ENCODE measurements around the gene BPHL.
"Not testable (repeated sequence)": the region's sequence is repeated elsewhere in the genome, so short reads cannot be mapped to it uniquely, and the experiment has no call there.

BPHL gene

DNA sequence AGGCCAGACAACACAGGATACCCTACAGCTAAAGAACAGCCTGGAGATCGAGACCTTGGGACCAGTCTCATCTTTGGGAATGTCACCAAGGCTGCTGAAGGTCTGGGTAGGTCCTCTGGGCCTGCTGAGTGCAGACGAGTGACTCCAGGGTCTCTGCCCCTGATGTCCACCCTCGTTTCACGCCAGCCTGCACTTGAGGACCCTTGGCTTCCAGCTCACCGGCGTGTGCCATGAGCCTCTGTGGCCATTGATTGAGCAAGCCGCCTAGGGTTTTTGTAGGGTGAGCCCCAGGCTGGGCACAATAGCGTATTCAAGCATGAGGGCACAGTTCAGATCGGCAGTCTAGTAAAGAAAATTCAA, 4.3 kb downstream of the BPHL start:
- no peak for DNase-seq (ENCODE audit: low spot score)

DNA sequence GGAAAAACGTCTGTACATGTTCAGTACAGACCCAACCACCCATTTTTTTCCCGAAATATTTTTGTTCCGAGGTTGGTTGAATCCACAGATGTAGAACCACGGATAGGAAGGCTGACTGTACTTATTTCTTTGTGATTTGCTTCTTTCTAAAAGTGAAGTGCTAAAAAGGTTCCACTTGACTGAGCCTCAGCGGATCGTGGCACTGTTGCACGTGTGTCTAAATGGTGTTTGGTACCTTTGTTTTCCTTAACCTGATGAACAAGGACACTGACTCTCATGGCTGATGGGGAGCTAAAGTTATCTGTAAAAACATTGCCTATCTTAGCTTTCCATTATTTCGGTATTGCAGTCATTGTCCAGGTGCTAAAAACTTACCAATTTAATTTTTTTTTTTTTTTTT, 6.2 kb downstream of the BPHL start:
- DNase-seq (ENCODE audit: low spot score) = no peak

DNA sequence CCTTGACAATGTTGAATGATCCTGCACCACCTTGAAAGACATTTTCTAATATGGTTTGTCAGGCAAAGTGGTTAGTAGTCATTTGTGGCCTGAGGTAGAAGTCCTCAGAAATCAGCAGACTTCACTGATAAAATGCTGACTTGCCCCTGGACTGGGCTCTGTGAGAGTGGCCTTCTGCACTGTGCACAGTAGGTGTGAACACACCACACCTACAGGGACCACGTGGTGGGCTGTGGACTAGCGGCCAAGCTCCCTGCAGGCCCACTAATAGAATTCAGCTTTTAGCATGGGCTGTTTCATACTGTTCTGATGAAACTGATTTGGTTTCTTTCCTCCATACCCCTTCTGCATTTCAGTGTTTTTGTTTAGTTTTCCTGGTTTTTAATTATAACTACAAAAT, 7.3 kb downstream of the BPHL start:
- DNase-seq (ENCODE audit: low spot score) = no peak

DNA sequence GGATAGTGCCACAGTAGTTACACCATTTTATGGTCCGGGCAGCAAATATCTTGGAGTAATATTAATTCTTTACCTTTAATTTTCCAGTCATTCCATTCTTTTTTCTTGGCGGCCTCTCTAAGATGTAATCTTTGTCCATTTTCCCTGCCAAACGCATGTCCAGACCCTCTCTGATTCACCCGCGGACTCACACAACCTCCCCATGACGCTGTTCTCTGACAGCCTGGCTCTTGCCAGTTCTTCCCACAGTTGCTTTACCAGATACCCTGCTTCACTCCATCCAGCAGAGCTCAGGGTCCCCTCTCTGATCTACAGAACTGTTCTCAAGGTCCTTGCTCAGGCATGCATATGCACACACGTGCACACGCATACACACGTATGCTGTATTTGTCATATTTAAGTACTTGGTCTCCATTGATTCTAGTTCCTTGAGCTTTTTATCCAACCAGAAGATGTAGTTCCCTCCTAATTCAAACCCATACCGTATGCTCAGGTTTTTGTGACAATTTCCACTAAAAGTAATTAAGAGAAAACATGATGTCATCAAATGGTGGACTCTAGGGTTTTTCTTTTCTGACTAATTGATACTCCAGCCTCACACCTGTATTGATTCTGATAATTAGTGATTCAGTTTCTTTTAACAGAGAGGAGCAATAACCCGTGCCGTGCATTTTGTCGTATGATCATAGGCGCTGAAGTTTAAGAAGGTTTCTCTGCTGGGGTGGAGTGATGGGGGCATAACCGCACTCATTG, 10.0 kb downstream of the BPHL start:
- no peak for DNase-seq (ENCODE audit: low spot score)

DNA sequence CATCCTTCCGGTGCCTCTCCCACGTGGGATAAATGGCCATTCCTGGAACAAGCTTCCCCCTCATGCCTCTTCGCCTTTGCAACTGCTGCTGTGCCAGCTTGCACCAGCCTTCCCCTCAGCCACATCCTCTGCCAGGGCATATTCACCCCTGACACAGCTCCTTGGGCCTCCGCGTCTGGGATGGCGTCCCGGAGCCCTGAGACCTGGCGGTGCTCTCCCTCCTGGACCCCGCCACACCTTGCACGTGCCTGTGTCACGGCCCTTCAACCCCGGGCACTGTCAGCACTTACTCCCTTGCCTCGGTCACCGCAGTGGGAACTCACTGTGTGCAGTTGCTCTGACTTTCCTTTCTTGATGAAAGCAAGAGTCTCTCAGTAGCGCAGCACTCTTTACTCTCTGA, 13.2 kb downstream of the BPHL start:
- DNase-seq (ENCODE audit: low spot score) = no peak

DNA sequence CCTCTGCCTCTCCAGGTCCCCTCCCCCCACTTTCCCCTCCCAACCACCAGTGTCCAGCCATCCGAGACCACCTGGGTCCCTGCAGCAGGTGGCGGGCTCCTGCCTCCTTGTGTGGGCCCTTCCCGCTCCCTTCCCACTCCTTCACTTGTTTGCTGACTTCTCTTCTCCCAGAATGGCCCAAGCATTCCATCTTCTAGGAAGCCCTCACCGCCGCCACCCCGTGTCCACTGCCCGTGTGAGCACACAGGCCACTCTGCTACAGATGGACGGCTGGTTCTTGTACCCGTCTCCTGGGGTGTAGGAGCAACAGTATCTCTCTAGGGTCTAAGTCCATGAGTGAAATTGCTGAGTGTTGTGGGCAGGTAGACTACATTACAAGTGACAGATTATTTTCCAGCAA, 15.0 kb downstream of the BPHL start:
- no peak for DNase-seq (ENCODE audit: low spot score)

DNA sequence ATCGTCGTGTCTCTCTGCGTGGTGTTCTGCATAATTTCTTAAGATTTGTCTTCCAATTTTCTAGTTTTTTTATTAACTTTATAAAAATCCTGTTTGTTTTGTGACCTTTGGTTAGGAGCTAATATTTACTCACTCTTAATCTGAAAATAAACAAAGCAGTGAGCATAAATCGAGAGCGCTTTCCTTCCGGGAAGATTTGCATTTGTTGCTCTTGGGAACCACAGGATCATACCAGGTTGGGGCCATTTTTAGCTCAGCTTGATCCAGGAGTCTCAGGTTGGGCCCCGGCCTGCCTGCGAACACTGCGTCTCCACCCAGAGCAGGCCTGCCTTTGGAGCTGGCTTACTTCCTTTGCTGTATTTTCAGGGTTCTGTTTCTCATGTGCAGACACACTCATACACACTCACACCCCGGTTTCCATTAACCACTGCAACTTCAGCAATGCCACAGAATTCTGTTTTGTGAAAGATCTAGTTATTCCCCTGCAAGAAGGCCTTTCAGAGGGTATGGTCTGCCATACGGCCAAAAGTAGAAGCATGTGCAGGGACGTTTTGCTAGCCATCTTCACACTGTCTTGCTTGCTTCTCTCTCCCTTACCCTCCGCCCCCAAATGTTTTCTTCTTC, 17.3 kb downstream of the BPHL start:
- no peak for DNase-seq (ENCODE audit: low spot score)

DNA sequence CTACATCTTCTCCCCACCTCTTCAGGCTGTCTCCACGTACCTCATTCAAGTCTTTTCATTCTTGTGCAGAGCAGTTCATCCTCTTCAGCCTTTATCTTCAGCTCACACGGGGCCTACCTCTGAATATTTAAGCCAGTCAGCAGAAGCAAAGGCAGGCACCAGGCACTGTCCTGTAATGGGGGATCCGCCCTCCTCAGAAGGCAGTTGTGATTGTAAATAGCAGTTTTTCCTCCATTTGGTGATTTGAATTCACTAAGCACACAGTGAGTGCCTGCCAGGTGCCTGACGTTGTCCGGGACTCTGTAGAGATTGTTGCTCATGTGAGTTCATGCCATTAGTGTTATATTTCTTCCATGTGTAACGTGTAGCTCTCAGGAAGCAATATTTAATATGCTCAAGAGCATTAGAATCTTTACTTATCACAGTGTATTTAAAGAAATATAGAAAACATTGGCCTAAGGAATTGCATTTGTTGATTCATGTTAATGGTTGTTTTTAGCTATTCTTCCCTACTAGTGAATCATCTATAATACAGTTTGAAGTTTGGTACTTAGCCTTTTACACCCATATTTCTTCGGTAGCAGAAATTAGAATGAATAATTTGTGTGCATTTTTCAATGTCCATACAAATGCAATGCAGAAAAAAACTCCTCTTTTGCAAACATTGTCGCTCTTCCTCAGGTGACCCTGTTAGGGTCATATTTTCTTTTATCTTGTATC, 17.9 kb downstream of the BPHL start:
- DNase-seq (ENCODE audit: low spot score) = no peak

DNA sequence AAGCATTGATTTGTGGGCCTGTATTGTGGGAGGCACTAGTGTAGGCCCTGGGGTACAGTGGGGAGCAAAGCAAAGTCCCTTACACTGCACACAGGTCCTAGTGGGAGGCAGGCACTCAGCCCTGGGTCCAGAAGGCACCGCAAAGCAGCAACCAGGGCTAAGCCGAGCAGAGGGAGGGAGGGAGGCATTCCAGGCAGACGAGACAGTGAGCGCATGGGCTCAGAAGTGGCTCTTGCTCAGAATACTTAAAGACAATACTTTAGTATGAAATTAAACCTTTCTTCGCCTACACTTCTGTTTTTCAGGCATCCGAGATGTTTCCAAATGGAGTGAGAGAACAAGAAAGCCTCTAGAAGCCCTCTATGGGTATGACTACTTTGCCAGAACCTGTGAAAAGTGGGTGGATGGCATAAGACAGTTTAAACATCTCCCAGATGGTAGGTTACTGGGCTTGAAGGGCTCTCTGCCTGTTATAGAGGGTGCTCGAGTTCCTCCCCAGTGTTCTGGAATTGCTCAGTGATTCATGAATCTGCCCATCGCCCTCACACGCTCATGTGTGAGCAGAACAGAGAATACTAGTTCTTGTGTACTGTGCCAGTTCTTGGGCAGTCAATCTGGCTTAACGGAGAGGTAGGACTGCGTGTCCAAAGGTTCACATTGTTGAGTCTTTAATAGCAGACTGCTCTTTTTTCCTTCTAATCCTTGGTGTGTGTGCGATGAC, 18.7 kb downstream of the BPHL start:
- no peak for DNase-seq (ENCODE audit: low spot score)

DNA sequence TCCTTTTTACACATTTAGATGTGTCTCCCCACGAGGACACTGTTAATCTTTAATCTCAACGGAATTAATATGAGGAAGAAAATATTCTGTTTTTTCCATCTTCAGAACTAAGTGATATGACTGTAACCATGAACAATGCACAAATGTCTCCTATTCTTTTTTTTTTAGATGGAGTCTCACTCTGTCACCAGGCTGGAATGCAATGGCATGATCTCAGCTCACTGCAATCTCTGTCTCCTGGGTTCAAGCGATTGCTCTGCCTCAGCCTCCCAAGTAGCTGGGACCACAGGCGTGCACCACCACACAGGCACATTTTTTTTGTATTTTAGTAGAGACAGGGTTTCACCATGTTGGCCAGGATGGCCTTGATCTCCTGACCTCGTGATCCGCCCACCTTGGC, 19.4 kb downstream of the BPHL start:
- DNase-seq (ENCODE audit: low spot score) = not testable (repeated sequence)

DNA sequence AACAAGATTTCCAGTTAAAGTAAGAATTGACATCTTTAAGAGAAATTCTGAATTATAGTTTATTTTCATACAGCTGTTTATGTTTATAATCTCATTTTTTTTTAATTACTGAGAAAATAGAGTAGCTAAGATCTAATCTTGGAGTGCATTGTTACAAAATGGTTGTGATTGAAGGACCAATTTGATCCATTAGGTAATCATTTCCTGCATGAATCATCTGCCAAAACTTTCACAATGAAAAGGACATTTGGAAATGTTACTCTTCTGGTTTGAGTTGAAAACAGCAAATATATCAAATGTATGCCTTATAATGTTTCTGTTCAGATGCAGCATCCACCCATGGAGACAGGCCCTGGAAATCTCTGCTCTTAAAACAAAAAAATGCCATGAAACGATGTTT, 19.8 kb downstream of the BPHL start:
- DNase-seq (ENCODE audit: low spot score) = no peak

DNA sequence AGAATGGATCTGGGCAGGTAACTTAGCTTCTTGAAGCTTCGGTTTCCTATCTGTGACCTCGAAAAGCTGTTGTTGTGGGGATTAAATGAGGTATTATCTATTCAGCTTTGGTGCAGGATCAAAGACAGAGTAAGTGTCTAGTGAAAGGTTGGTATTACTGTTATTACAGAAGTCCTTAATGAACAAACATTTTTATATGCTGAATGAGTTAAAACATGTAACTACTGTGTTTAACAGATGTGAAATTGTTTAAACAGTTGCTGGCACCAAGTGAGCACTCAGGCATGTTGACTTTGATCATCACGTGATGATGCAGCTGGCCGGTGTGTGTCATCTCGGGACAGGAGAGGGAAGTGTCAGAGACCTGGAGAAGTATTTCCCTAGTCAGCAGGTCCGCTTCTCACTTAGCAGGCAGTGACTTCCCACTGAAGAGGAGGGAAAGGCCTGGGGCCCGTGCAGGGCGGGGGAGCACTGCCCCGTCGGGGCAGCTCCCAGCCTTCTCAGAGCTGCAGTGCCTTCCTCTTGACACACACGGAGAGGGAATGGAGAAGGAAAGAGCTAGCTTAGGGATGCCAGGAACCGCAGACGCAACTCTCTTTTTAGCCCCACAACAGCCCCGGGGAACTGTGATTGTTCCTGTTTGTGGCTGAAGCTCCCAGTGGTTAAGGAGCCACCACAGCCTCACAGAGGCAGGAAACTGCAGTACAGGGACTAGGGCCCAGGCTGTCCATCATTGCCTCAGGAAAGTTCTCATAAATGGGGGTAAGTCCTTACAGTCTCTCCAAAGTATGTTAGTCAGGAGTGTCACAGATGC, 20.8 kb downstream of the BPHL start:
- peak; percentile 81 for DNase-seq (ENCODE audit: low spot score)

DNA sequence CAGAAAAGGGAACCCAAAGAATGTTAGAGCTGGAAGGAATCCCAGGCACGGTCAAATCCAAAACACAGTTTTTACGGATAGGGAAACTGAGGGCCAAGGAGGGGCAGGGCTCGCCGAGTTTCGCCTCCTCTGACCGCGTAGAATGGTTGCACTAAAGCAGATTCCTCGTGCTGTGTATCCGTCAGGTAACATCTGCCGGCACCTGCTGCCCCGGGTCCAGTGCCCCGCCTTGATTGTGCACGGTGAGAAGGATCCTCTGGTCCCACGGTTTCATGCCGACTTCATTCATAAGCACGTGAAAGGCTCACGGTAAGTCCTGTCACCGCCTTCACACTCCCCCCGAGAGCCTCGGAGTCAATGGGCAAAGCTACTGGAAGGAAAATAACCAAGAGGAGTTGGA, 21.7 kb downstream of the BPHL start:
- DNase-seq (ENCODE audit: low spot score) = no peak

DNA sequence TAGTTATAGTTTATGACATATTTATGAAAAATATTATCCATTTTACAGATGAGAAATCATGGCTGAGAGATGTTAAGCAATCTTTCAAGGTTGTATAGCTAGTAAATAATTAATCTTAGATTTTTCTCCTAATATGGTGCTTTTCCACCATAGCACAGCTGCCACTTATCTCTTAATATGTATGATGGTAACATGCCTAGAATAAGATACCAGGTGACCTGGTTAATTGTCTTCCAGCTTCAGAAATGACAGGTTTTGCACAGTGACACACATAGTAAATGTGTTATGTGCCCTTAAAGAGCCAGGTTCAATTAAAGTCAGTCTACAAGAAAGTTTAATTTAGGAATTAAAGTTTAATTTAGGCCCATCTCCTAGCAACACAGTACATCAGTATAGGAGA, 24.0 kb downstream of the BPHL start:
- DNase-seq (ENCODE audit: low spot score) = no peak

DNA sequence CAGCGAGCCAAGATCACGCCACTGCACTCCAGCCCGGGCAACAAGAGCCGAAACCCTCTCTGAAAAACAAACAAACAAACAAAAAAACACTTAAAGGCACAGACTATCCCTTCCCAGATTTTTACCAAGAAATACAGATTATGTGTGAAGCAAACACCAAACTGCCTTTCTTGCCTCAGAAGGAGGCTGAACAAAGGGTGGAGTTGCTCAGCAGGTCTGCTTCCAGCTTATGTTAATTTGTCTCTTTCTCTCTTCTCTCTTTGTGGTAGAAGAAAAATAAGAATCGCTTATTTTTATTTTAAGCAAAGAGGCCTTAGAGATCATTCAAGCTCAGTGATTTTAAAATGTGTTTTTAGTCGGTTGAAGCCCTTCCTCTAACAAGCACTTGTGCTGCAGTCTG, 24.6 kb downstream of the BPHL start:
- DNase-seq (ENCODE audit: low spot score) = no peak

DNA sequence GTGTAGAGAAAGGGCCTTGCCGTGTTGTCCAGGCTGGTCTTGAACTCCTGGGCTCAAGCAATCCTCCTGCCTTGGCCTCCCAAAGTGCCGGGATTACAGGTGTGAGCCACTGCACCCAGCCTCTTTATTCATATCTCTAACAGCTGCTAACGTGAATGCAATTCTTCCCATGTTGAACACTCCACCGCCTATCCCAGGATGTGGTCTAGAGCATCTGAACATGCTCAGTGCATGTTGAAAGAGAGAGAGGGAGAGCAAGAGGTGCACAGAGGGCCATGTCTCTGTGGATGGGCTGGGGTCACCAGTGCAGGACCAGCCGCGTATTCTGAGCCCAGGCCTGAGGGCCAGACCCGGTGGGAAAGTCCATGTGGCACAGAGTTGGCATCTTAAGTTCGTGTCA, 26.1 kb downstream of the BPHL start:
- DNase-seq (ENCODE audit: low spot score) = no peak

DNA sequence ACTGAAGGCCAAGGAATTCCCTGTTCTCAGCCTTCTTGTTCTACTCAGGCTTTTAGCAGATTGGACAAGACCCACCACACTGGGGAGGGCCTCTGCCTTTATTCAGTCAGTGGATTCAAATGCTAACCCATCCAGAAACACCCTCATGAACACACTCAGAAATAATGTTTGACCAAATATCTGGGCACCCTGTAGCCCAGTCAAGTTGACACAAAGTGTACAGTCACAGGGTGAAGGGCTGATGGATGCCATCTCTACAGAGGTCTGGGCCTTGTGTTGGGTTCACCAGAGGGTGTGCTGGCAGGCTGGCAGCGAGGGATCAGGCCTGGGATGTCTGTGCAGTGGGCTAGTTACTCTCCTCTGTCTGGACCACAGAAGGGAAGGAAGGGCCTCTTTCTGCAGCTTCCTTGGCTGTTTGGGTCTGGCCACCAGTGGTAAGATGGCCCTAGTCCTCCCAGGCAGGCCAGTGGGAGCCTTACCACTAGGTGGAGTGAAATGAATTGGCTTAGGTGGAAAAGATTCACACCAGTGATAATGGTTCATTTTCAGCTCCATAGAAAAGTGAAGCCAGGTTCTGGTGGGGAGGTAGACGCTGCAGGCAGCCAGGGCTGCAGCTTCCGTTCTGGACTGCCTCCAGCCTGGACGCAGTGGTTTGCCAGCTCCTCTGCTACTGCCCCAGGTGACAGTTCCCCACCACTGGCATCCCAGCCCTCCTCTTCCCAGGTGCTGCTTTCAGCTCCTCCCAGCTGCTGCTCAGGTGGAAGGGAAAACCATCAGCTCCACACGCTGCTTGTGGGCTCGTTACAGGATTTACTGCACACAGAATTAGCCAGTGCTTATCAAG, 29.6 kb downstream of the BPHL start:
- no peak for DNase-seq (ENCODE audit: low spot score)

DNA sequence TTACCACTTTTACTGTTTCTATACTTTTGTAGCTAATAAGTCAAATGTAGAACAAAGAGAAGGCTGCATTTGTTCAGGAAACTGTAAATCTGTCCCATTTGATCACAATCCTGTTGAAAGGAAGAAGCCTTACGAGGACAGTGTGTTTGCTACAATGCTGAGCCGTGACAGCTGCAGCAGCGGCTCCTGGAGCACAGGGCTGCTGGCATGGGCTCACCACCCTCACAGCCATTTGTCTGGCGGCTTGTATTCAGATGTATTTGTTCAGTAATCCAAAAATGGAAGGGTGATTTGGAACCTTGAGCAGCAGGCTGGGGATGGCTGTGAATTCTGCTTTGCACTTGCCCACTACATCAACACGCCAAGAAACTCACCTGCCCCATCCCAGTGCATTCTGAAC, 33.2 kb downstream of the BPHL start:
- DNase-seq (ENCODE audit: low spot score) = no peak

DNA sequence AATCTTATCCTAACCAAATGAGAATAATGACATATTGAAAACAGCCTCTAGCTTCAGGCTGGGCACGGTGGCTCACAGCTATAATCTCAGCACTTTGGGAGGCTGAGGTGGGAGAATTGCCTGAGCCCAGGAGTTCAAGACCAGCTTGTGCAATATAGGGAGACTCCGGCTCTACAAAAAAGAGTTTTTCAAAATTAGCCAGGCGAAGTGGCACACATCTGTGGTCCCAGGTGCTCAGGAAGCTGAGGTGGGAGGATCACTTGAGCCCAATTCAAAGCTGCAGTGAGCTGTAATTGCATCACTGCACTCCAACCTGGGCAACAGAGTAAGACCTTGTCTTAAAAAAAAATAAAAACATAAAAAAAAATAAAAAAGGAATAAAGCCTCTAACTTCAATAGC, 34.2 kb downstream of the BPHL start:
- DNase-seq (ENCODE audit: low spot score) = no peak

DNA sequence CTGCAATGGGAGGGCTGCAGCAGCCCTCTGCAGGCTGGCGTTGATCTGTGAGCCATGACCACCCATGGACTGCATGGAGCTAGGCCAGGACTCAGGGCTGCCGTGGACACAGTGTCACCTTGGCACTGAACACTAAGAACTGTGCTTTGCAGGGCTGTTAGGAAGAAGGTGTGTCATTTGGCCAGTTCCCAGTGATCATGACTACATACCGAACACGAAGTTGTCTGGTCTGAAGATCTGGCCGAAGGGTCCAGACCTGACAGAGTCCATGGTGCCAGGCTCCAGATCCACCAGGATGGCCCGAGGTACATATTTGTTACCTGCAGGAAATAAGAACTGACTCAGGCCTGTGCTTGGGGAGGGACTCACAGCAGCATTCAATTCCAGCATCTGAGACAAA, 36.9 kb downstream of the BPHL start:
- DNase-seq (ENCODE audit: low spot score) = not testable (repeated sequence)
